Mesendoderm (in vitro differentiated cells): Measurements from ENCODE around the gene PTK7.

Experiments used
- DNase-seq: peaks from one replicate; pipeline ENCODE4 v3.0.0; 2013
- H2AK5ac ChIP-seq: 2 replicates; pipeline ENCODE4 v1.6.1; 2013; ENCODE audit warnings: low read length, inconsistent platforms
- H2BK120ac ChIP-seq: 2 replicates; pipeline ENCODE4 v1.6.1; 2013; ENCODE audit warnings: low read depth, mild to moderate bottlenecking, low read length, moderate library complexity, mixed read lengths
- H2BK15ac ChIP-seq: replicated peaks from 2 replicates; pipeline ENCODE4 v1.6.1; 2013; ENCODE audit warnings: low read depth, mild to moderate bottlenecking, moderate library complexity
- H2BK5ac ChIP-seq: 2 replicates; pipeline ENCODE4 v1.6.1; 2013; ENCODE audit warnings: low read length, inconsistent platforms
- H3K18ac ChIP-seq: 2 replicates; pipeline ENCODE4 v1.6.1; 2013; ENCODE audit warnings: mild to moderate bottlenecking, low read length, mixed read lengths
- H3K23ac ChIP-seq: one replicate; pipeline ENCODE4 v1.6.1; 2013; ENCODE audit warnings: low read length
- H3K27ac ChIP-seq: 2 replicates; pipeline ENCODE4 v1.5.1; 2013; ENCODE audit warnings: low read depth, mild to moderate bottlenecking, inconsistent platforms, low read length, moderate library complexity
- H3K27me3 ChIP-seq: 2 replicates; pipeline ENCODE4 v1.6.1; 2013; ENCODE audit warnings: low read length, control low read depth, mild to moderate bottlenecking, inconsistent platforms; ENCODE audit not compliant: insufficient read depth, poor library complexity
- H3K36me3 ChIP-seq: 2 replicates; pipeline ENCODE4 v1.6.1; 2013; ENCODE audit warnings: low read length, inconsistent platforms; ENCODE audit not compliant: control insufficient read depth, insufficient read depth
- H3K4ac ChIP-seq: one replicate; pipeline ENCODE4 v1.6.1; 2013; ENCODE audit warnings: low read depth, mild to moderate bottlenecking, low read length, moderate library complexity
- H3K4me1 ChIP-seq: 2 replicates; pipeline ENCODE4 v1.6.1; 2013; ENCODE audit warnings: low read depth, low read length, inconsistent platforms; ENCODE audit not compliant: control insufficient read depth
- H3K4me2 ChIP-seq: 2 replicates; pipeline ENCODE4 v1.6.1; 2013; ENCODE audit warnings: low read length
- H3K4me3 ChIP-seq: 2 replicates; pipeline ENCODE4 v1.5.1; 2013; ENCODE audit warnings: mild to moderate bottlenecking, low read length
- H3K56ac ChIP-seq: one replicate; pipeline ENCODE4 v1.6.1; 2013; ENCODE audit warnings: low read length
- H3K79me1 ChIP-seq: 2 replicates; pipeline ENCODE4 v1.6.1; 2013; ENCODE audit warnings: low read length, inconsistent platforms
- H3K79me2 ChIP-seq: 2 replicates; pipeline ENCODE4 v1.6.1; 2013; ENCODE audit warnings: mild to moderate bottlenecking, low read length; ENCODE audit not compliant: control insufficient read depth, insufficient read depth
- H3K9ac ChIP-seq: 2 replicates; pipeline ENCODE4 v1.6.1; 2013; ENCODE audit warnings: low read length, inconsistent platforms
- H4K5ac ChIP-seq: one replicate; pipeline ENCODE4 v1.6.1; 2013; ENCODE audit warnings: low read length
- H4K8ac ChIP-seq: one replicate; pipeline ENCODE4 v1.6.1; 2013; ENCODE audit warnings: low read depth, mild to moderate bottlenecking, control low read depth, low read length, moderate library complexity
- WGBS: extraction: QIAGEN DNeasy Blood & Tissue Kit; methylation state at CpG from one replicate; pipeline ENCODE4 v1.1.7; 2013; ENCODE audit warnings: low lambda C conversion rate, missing lambda C conversion rate; ENCODE audit not compliant: insufficient coverage; ENCODE audit errors: extremely low coverage; 5-methylcytosine and 5-hydroxymethylcytosine counted together

PTK7 gene

GRCh38 chr6:43124481-43124880 lies 48.4 kb downstream of the PTK7 start:
- Histone ChIP-seq H2BK15ac (no peak overlapping the region), H3K27ac (no peak overlapping the region), H3K79me1 (peaks cover 50% of the 10 kb centered on the region), H4K5ac (no peak overlapping the region), H3K4ac (no peak overlapping the region), H3K4me2 (no peak overlapping the region), H3K36me3 (no peaks in the 10 kb centered on the region), H2BK5ac (no peak overlapping the region), H3K56ac (no peak overlapping the region), H3K27me3 (no peaks in the 10 kb centered on the region), H3K9ac (no peak overlapping the region), H2BK120ac (no peak overlapping the region), H2AK5ac (no peak overlapping the region), H3K18ac (no peak overlapping the region), H3K23ac (no peak overlapping the region), H3K4me1 (peaks cover 7% of the 10 kb centered on the region), H3K79me2 (peaks cover 65% of the 10 kb centered on the region), H4K8ac (no peak overlapping the region), H3K4me3 (no peak overlapping the region)
- no peak for DNase-seq
- WGBS: no CpG with 5 or more reads among the region's 6 CpGs

- H4K5ac ChIP-seq: no peak overlapping the region
- no peak overlapping the region for H3K23ac ChIP-seq
- no peak for DNase-seq
- H2AK5ac ChIP-seq: no peak overlapping the region
- H3K4me1 ChIP-seq: peaks cover 7% of the 10 kb centered on the region
- no peak overlapping the region for H3K9ac ChIP-seq
- peaks cover 60% of the 10 kb centered on the region for H3K79me2 ChIP-seq
- H4K8ac ChIP-seq: no peak overlapping the region
- H3K56ac ChIP-seq: no peak overlapping the region
- no peak overlapping the region for H3K4ac ChIP-seq
- H3K4me2 ChIP-seq: no peak overlapping the region
- no peak overlapping the region for H3K27ac ChIP-seq
- no peak overlapping the region for H2BK15ac ChIP-seq
- no peaks in the 10 kb centered on the region for H3K27me3 ChIP-seq
- H3K4me3 ChIP-seq: no peak overlapping the region
- H2BK5ac ChIP-seq: no peak overlapping the region
- H3K18ac ChIP-seq: no peak overlapping the region
- WGBS: no CpG with 5 or more reads among the region's 6 CpGs
- H3K36me3 ChIP-seq: no peaks in the 10 kb centered on the region
- H2BK120ac ChIP-seq: no peak overlapping the region
- peaks cover 51% of the 10 kb centered on the region for H3K79me1 ChIP-seq
Observed at GRCh38 chr6:43125119-43125518, 49.0 kb downstream of the PTK7 start.

GRCh38 chr6:43125555-43125954 lies 49.4 kb downstream of the PTK7 start:
- no peak overlapping the region for H3K27ac ChIP-seq
- H4K8ac ChIP-seq: no peak overlapping the region
- H3K23ac ChIP-seq: peak overlapping the region; percentile 57

GRCh38 chr6:43127180-43127579 lies 51.1 kb downstream of the PTK7 start:
- Histone ChIP-seq H2AK5ac (no peak overlapping the region), H3K27me3 (no peaks in the 10 kb centered on the region), H2BK15ac (no peak overlapping the region), H3K4me2 (no peak overlapping the region), H3K27ac (no peak overlapping the region), H3K56ac (no peak overlapping the region), H2BK120ac (no peak overlapping the region), H3K4ac (no peak overlapping the region), H3K9ac (no peak overlapping the region), H3K4me1 (peaks cover 4% of the 10 kb centered on the region), H4K8ac (no peak overlapping the region), H3K18ac (no peak overlapping the region), H3K79me2 (peaks cover 40% of the 10 kb centered on the region), H3K36me3 (no peaks in the 10 kb centered on the region), H3K23ac (no peak overlapping the region), H3K4me3 (no peak overlapping the region), H3K79me1 (peaks cover 42% of the 10 kb centered on the region), H4K5ac (no peak overlapping the region), H2BK5ac (no peak overlapping the region)
- WGBS: no CpG with 5 or more reads among the region's 12 CpGs
- DNase-seq: no peak

More at GRCh38 chr6:43125555-43125954, 49.4 kb downstream of the PTK7 start:
- Histone ChIP-seq H3K79me2 (peaks cover 56% of the 10 kb centered on the region), H4K5ac (no peak overlapping the region), H3K79me1 (peaks cover 50% of the 10 kb centered on the region), H2BK15ac (no peak overlapping the region), H3K4me3 (no peak overlapping the region), H2AK5ac (no peak overlapping the region), H3K4me2 (no peak overlapping the region), H3K27me3 (no peaks in the 10 kb centered on the region), H3K4me1 (peaks cover 7% of the 10 kb centered on the region), H3K36me3 (no peaks in the 10 kb centered on the region), H3K9ac (no peak overlapping the region), H2BK120ac (no peak overlapping the region), H3K4ac (no peak overlapping the region), H3K18ac (no peak overlapping the region), H2BK5ac (no peak overlapping the region), H3K56ac (no peak overlapping the region)
- DNase-seq: no peak
- no CpG with 5 or more reads among the region's 1 CpG for WGBS

GRCh38 chr6:43127877-43128276 lies 51.8 kb downstream of the PTK7 start:
- WGBS: no CpG with 5 or more reads among the region's 11 CpGs
- Histone ChIP-seq H3K27ac (no peak overlapping the region), H3K79me1 (peaks cover 40% of the 10 kb centered on the region), H3K4me2 (no peak overlapping the region), H2BK120ac (no peak overlapping the region), H3K9ac (no peak overlapping the region), H3K4ac (no peak overlapping the region), H3K18ac (no peak overlapping the region), H3K79me2 (peaks cover 35% of the 10 kb centered on the region), H3K27me3 (no peaks in the 10 kb centered on the region), H2BK5ac (no peak overlapping the region), H3K23ac (no peak overlapping the region), H3K56ac (no peak overlapping the region), H2BK15ac (no peak overlapping the region), H3K4me1 (peaks cover 3% of the 10 kb centered on the region), H4K5ac (no peak overlapping the region), H4K8ac (no peak overlapping the region), H3K4me3 (no peak overlapping the region), H2AK5ac (no peak overlapping the region), H3K36me3 (peaks cover 5% of the 10 kb centered on the region)
- no peak for DNase-seq

- H3K4ac ChIP-seq: no peak overlapping the region
- H3K56ac ChIP-seq: no peak overlapping the region
- peak overlapping the region; percentile 29 for H3K23ac ChIP-seq
- H3K4me2 ChIP-seq: no peak overlapping the region
- no peak overlapping the region for H3K4me3 ChIP-seq
- no peak overlapping the region for H4K8ac ChIP-seq
- peaks cover 35% of the 10 kb centered on the region for H3K79me1 ChIP-seq
- no peaks in the 10 kb centered on the region for H3K4me1 ChIP-seq
- no peak overlapping the region for H2BK120ac ChIP-seq
- DNase-seq: no peak
- peaks cover 5% of the 10 kb centered on the region for H3K36me3 ChIP-seq
- H2AK5ac ChIP-seq: no peak overlapping the region
- WGBS: no CpG with 5 or more reads among the region's 16 CpGs
- H3K27ac ChIP-seq: no peak overlapping the region
- no peak overlapping the region for H3K9ac ChIP-seq
- H3K27me3 ChIP-seq: no peaks in the 10 kb centered on the region
- no peak overlapping the region for H2BK15ac ChIP-seq
- no peak overlapping the region for H3K18ac ChIP-seq
- H2BK5ac ChIP-seq: no peak overlapping the region
- H3K79me2 ChIP-seq: peaks cover 26% of the 10 kb centered on the region
- no peak overlapping the region for H4K5ac ChIP-seq
Observed at GRCh38 chr6:43128926-43129325, 52.8 kb downstream of the PTK7 start.
